DOHH2 (cell line): ENCODE data around the gene CRNKL1.

Source experiments
- H3F3A ChIP-seq: fragments of 200-600 bp; sonication (generic), shearing (Covaris generic); 2 replicates; pipeline ENCODE4 v1.6.0; 2016; ENCODE audit warnings: antibody characterized with exemption, mild to moderate bottlenecking; ENCODE audit not compliant: control insufficient read depth, insufficient read depth
- H3K27ac ChIP-seq: fragments of 200-600 bp; sonication (generic); 2 replicates; pipeline ENCODE4 v1.5.1; 2014; ENCODE audit warnings: low read depth, mild to moderate bottlenecking, low read length, moderate library complexity
- H3K27me3 ChIP-seq: fragments of 200-600 bp; sonication (generic); 2 replicates; pipeline ENCODE4 v1.6.1; 2014; ENCODE audit warnings: mild to moderate bottlenecking, low read length, mixed read lengths; ENCODE audit not compliant: control insufficient read depth
- H3K36me3 ChIP-seq: fragments of 200-600 bp; sonication (generic); 2 replicates; pipeline ENCODE4 v1.6.1; 2014; ENCODE audit warnings: mild to moderate bottlenecking, low read length, moderate library complexity, mixed read lengths; ENCODE audit not compliant: control insufficient read depth
- H3K4me1 ChIP-seq: fragments of 200-600 bp; sonication (generic); 2 replicates; pipeline ENCODE4 v1.6.1; 2014; ENCODE audit warnings: mild to moderate bottlenecking, low read length, mixed read lengths; ENCODE audit not compliant: control insufficient read depth
- H3K4me2 ChIP-seq: fragments of 200-600 bp; sonication (generic); 2 replicates; pipeline ENCODE4 v1.6.0; 2014; ENCODE audit warnings: mild to moderate bottlenecking, low read length, moderate library complexity
- H3K4me3 ChIP-seq: fragments of 200-600 bp; sonication (generic); 2 replicates; pipeline ENCODE4 v1.5.1; 2014; ENCODE audit warnings: mild to moderate bottlenecking, low read length, mixed read lengths
- H3K79me2 ChIP-seq: fragments of 200-600 bp; sonication (generic); 2 replicates; pipeline ENCODE4 v1.6.1; 2014; ENCODE audit warnings: mild to moderate bottlenecking, low read length, mixed read lengths; ENCODE audit not compliant: control insufficient read depth
- H3K9me2 ChIP-seq: fragments of 200-600 bp; sonication (generic); replicated peaks from 2 replicates; pipeline ENCODE4 v1.6.1; 2014; ENCODE audit warnings: mild to moderate bottlenecking, low read length, mixed read lengths; ENCODE audit not compliant: control insufficient read depth
- H3K9me3 ChIP-seq: fragments of 200-600 bp; sonication (generic); 2 replicates; pipeline ENCODE4 v1.6.1; 2014; ENCODE audit warnings: antibody characterized with exemption, low read length, mixed read lengths; ENCODE audit not compliant: control insufficient read depth, insufficient read depth
- H4K20me1 ChIP-seq: fragments of 200-600 bp; sonication (generic); 2 replicates; pipeline ENCODE4 v1.6.0; 2014; ENCODE audit warnings: low read depth, mild to moderate bottlenecking, antibody characterized with exemption, low read length, moderate library complexity; ENCODE audit not compliant: control insufficient read depth, insufficient read depth
- EZH2phosphoT487 ChIP-seq: fragments of 200-600 bp; sonication (generic); IDR thresholded peaks from 2 replicates; pipeline ENCODE4 v1.6.1; 2017; ENCODE audit warnings: borderline replicate concordance, mild to moderate bottlenecking, antibody characterized with exemption, low read length, moderate library complexity, mixed read lengths
- TF ChIP-seq, protein P1 (sequence below): fragments of 200-600 bp; sonication (generic); IDR thresholded peaks from one replicate; pipeline ENCODE4 v1.5.1; 2014; ENCODE audit warnings: antibody characterized with exemption, mild to moderate bottlenecking, low read depth, low read length; ENCODE audit not compliant: poor library complexity, severe bottlenecking

CRNKL1 gene

DNA sequence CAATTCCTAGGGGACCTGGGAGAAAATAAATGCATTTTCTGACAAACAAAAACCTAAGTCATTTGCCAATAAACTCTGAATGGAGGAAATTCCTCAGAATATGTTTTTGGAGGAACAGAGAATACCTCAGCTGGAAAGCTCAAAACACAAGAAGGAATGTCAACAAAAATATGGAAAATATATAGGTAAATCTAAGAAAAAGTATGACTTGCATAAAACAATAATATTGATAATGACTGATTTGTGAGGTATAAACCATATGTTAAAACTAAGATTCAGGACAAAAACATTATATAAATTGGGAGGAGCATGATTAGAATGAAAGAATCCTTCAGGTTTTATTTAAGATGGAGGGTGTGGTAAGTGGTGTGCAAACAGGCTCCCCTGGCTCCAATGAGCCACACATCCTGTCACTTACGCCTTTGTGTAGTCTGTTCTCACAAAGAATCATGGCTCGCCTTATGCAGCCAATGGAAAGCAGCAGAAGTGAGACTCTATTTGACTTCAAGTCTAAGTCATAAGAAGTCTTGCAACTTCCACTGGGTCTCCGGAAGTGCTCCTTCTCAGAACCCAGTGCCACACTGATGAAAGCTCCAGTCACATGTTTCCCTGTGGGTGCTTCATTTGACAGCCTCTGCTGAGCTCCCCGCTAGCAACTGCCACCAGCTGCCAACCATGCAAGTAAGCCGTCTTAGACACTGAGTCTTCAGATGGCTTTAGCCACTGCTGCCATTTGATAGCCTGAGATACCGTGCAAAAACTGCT is 8.2 kb upstream of the CRNKL1 start:
- Histone ChIP-seq H3F3A (0 out of 2 replicates have a peak, but pooled peaks cover 5% of the 10 kb centered on the region), H4K20me1 (no peaks in the 10 kb centered on the region), H3K9me2 (no peaks in the 10 kb centered on the region), H3K9me3 (no peaks in the 10 kb centered on the region), H3K79me2 (no peaks in the 10 kb centered on the region), H3K4me2 (peak overlapping the region; percentile 28), H3K36me3 (no peaks in the 10 kb centered on the region), H3K4me1 (peaks cover 60% of the 10 kb centered on the region), H3K27me3 (no peaks in the 10 kb centered on the region), H3K4me3 (peak overlapping the region; percentile 5; the same call in 1 of the 2 replicates), H3K27ac (peak overlapping the region; percentile 47)
- TF ChIP-seq, protein P1, sequence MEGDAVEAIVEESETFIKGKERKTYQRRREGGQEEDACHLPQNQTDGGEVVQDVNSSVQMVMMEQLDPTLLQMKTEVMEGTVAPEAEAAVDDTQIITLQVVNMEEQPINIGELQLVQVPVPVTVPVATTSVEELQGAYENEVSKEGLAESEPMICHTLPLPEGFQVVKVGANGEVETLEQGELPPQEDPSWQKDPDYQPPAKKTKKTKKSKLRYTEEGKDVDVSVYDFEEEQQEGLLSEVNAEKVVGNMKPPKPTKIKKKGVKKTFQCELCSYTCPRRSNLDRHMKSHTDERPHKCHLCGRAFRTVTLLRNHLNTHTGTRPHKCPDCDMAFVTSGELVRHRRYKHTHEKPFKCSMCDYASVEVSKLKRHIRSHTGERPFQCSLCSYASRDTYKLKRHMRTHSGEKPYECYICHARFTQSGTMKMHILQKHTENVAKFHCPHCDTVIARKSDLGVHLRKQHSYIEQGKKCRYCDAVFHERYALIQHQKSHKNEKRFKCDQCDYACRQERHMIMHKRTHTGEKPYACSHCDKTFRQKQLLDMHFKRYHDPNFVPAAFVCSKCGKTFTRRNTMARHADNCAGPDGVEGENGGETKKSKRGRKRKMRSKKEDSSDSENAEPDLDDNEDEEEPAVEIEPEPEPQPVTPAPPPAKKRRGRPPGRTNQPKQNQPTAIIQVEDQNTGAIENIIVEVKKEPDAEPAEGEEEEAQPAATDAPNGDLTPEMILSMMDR, result no peak
- no peak for TF ChIP-seq EZH2phosphoT487

DNA sequence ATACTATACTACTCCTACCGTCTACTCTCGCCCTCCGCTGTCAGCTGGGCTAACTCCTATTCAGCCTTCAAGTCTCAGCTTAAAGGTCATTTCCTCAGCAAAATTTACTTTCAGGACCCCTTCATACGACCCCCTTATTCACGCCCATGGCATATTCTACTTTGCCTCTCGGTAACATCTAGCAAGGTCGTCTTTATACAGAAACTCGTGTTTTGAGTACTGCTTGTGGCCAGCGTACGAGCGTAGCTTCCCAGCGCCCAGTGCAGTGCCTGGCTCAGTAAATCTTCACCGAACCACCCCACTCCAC is 546 bp downstream of the CRNKL1 start:
- Histone ChIP-seq H4K20me1 (peaks cover 3% of the 10 kb centered on the region; the same call in 1 of the 2 replicates), H3K4me3 (peak overlapping the region; percentile 95), H3F3A (0 out of 2 replicates have a peak, but pooled peaks cover 2% of the 10 kb centered on the region), H3K4me1 (peaks cover 26% of the 10 kb centered on the region), H3K9me3 (no peaks in the 10 kb centered on the region), H3K36me3 (peaks cover 47% of the 10 kb centered on the region), H3K9me2 (no peaks in the 10 kb centered on the region), H3K4me2 (peak overlapping the region; percentile 82), H3K27ac (peak overlapping the region; percentile 46), H3K27me3 (no peaks in the 10 kb centered on the region), H3K79me2 (peaks cover 21% of the 10 kb centered on the region)
- TF ChIP-seq, protein P1, result no peak
- TF ChIP-seq EZH2phosphoT487, result no peak

DNA sequence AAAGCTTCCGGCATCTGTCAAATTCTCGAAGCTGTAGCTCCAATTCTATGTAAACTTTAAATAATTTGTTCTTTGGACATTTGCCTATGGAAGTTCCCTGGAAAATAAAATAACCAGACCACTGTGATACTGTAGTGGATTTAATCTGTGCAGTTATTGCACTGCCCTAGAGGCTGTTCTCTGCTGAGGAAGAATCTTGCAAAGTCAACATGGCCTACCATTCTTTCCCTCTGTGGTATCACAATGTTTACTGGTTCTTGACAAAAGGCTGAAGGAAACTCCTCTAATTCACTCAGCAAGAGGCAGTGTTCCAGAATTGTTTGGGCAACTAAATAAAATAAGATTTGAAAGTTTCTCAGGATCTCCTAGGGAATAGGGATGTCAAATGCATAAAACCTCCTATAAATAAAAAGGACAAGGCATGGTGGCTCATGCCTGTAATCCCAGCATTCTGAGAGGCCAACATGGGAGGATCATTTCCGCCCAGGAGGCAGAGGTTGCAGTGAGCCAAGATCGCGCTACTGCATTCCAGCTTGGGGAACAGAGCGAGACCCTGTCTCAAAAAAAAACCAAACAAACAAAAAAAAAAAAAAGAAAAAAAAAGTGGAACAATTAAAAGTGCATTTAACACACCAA is 12.4 kb downstream of the CRNKL1 start:
- Histone ChIP-seq H3K27ac (no peak overlapping the region), H3K9me3 (no peaks in the 10 kb centered on the region), H3K4me1 (no peaks in the 10 kb centered on the region), H3K36me3 (peaks cover 98% of the 10 kb centered on the region), H3K27me3 (no peaks in the 10 kb centered on the region), H4K20me1 (no peaks in the 10 kb centered on the region), H3K79me2 (no peaks in the 10 kb centered on the region), H3K4me3 (no peak overlapping the region), H3K9me2 (no peaks in the 10 kb centered on the region), H3K4me2 (no peak overlapping the region), H3F3A (peaks cover 7% of the 10 kb centered on the region)
- no peak for TF ChIP-seq EZH2phosphoT487
- TF ChIP-seq, protein P1, result no peak
